Hepatocyte (in vitro differentiated cells): Measurements from ENCODE around the gene CMTM7. TPM values are rescaled to one million over a fixed set of nuclear protein-coding genes. Genes with fewer than 3 reads are reported as not detected.

Source experiments
- DNase-seq: peaks from one replicate; pipeline ENCODE4 v3.0.0-alpha.2; 2016; ENCODE audit warnings: low spot score
- H2AFZ ChIP-seq: fragments of 200-600 bp; sonication (generic); 2 replicates; pipeline ENCODE4 v1.6.0; 2016; ENCODE audit warnings: antibody characterized with exemption, mild to moderate bottlenecking
- H3K27ac ChIP-seq: fragments of 200-600 bp; sonication (generic); 2 replicates; pipeline ENCODE4 v1.5.1; 2016; ENCODE audit warnings: mild to moderate bottlenecking
- H3K27me3 ChIP-seq: fragments of 200-600 bp; sonication (generic); 2 replicates; pipeline ENCODE4 v1.6.1; 2016
- H3K36me3 ChIP-seq: fragments of 200-600 bp; sonication (generic); replicated peaks from 2 replicates; pipeline ENCODE4 v1.5.1; 2016; ENCODE audit warnings: low read depth; ENCODE audit not compliant: insufficient read depth
- H3K4me1 ChIP-seq: fragments of 200-600 bp; sonication (generic); 2 replicates; pipeline ENCODE4 v1.5.1; 2016; ENCODE audit warnings: mild to moderate bottlenecking, moderate library complexity; ENCODE audit not compliant: insufficient read depth
- H3K4me2 ChIP-seq: fragments of 200-600 bp; sonication (generic); 2 replicates; pipeline ENCODE4 v1.6.0; 2016
- H3K4me3 ChIP-seq: fragments of 200-600 bp; sonication (generic); 2 replicates; pipeline ENCODE4 v1.5.1; 2016; ENCODE audit warnings: mild to moderate bottlenecking
- H3K79me2 ChIP-seq: fragments of 200-600 bp; sonication (generic); 2 replicates; pipeline ENCODE4 v1.6.0; 2017; ENCODE audit warnings: mild to moderate bottlenecking
- H3K9me2 ChIP-seq: fragments of 200-600 bp; sonication (generic); replicated peaks from 2 replicates; pipeline ENCODE4 v1.6.0; 2017; ENCODE audit warnings: mild to moderate bottlenecking; ENCODE audit not compliant: insufficient read depth
- H3K9me3 ChIP-seq: fragments of 200-600 bp; sonication (generic); 2 replicates; pipeline ENCODE4 v1.5.1; 2016; ENCODE audit warnings: low read depth, mild to moderate bottlenecking
- H4K20me1 ChIP-seq: fragments of 200-600 bp; sonication (generic); 2 replicates; pipeline ENCODE4 v1.6.0; 2016; ENCODE audit warnings: mild to moderate bottlenecking; ENCODE audit not compliant: insufficient read depth, poor library complexity, severe bottlenecking
- EZH2 ChIP-seq: fragments of 200-600 bp; sonication (generic); IDR thresholded peaks from 2 replicates; pipeline ENCODE4 v1.6.1; 2016; ENCODE audit warnings: antibody characterized with exemption, mild to moderate bottlenecking, borderline replicate concordance
- EZH2phosphoT487 ChIP-seq: fragments of 200-600 bp; sonication (generic); IDR thresholded peaks from one replicate; pipeline ENCODE4 v1.6.1; 2018; ENCODE audit warnings: antibody characterized with exemption, mild to moderate bottlenecking, low read depth, moderate library complexity; ENCODE audit not compliant: unreplicated experiment, severe bottlenecking
- WGBS: methylation state at CpG from one replicate; pipeline ENCODE4 v1.1.6; 2016; ENCODE audit warnings: low lambda C conversion rate; ENCODE audit errors: missing lambda C conversion rate; 5-methylcytosine and 5-hydroxymethylcytosine counted together
- polyA plus RNA-seq: library from polyadenylated mRNA; unstranded; fragments of >200 nt; fragmentation: Nextera tagmentation; extraction: Ambion mirVana; gene quantifications from 2 replicates; pipeline ENCODE4 v1.2.1, GENCODE V29; 2016
- total RNA-seq: library from RNA; depleted of rRNA; stranded (reverse); fragments of >200 nt; gene quantifications from 2 replicates; pipeline ENCODE4 v1.2.3, GENCODE V29; 2014
- TF ChIP-seq, protein P1 (sequence below): fragments of 200-600 bp; sonication (generic); IDR thresholded peaks from 2 replicates; pipeline ENCODE4 v1.5.1; 2016; ENCODE audit warnings: antibody characterized with exemption, mild to moderate bottlenecking; ENCODE audit not compliant: poor library complexity

CMTM7 gene
- total and polyA plus RNA-seq, 2 experiments from 2014 or later: 6.1 to 63.0 TPM

DNA sequence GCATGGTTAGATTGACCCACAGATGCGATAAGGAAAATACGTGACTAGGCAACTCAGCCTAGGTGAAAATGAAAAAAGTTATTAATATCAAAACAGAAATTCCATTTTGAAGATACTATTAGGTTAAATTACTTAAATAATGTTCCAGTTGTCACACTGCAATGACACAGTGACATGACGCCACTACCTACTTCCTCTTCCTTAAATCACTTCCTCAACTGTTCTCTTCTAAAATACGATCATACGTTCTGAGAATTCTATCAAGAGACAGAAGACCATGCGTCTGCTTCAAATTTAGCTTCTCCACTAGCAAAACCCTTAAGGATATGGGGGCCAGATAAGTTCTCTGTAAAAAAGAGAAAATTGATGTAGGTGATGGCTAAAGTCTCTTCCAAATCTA is 92.8 kb downstream of the CMTM7 start:
- H3K27ac ChIP-seq: no peak overlapping the region
- H4K20me1 ChIP-seq: no peaks in the 10 kb centered on the region
- H3K79me2 ChIP-seq: peaks cover 19% of the 10 kb centered on the region
- no peak overlapping the region for H3K4me3 ChIP-seq
- peaks cover 2% of the 10 kb centered on the region for H3K36me3 ChIP-seq
- DNase-seq: no peak
- H3K27me3 ChIP-seq: no peaks in the 10 kb centered on the region
- no peak overlapping the region for H2AFZ ChIP-seq
- no peaks in the 10 kb centered on the region for H3K9me2 ChIP-seq
- 90% methylated on average over 6 of the region's 6 CpGs for WGBS
- H3K4me2 ChIP-seq: no peak overlapping the region
- H3K4me1 ChIP-seq: no peaks in the 10 kb centered on the region
- TF ChIP-seq, protein P1, sequence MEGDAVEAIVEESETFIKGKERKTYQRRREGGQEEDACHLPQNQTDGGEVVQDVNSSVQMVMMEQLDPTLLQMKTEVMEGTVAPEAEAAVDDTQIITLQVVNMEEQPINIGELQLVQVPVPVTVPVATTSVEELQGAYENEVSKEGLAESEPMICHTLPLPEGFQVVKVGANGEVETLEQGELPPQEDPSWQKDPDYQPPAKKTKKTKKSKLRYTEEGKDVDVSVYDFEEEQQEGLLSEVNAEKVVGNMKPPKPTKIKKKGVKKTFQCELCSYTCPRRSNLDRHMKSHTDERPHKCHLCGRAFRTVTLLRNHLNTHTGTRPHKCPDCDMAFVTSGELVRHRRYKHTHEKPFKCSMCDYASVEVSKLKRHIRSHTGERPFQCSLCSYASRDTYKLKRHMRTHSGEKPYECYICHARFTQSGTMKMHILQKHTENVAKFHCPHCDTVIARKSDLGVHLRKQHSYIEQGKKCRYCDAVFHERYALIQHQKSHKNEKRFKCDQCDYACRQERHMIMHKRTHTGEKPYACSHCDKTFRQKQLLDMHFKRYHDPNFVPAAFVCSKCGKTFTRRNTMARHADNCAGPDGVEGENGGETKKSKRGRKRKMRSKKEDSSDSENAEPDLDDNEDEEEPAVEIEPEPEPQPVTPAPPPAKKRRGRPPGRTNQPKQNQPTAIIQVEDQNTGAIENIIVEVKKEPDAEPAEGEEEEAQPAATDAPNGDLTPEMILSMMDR: no peak
- no peak for TF ChIP-seq EZH2phosphoT487
- TF ChIP-seq EZH2: no peak
- no peaks in the 10 kb centered on the region for H3K9me3 ChIP-seq

DNA sequence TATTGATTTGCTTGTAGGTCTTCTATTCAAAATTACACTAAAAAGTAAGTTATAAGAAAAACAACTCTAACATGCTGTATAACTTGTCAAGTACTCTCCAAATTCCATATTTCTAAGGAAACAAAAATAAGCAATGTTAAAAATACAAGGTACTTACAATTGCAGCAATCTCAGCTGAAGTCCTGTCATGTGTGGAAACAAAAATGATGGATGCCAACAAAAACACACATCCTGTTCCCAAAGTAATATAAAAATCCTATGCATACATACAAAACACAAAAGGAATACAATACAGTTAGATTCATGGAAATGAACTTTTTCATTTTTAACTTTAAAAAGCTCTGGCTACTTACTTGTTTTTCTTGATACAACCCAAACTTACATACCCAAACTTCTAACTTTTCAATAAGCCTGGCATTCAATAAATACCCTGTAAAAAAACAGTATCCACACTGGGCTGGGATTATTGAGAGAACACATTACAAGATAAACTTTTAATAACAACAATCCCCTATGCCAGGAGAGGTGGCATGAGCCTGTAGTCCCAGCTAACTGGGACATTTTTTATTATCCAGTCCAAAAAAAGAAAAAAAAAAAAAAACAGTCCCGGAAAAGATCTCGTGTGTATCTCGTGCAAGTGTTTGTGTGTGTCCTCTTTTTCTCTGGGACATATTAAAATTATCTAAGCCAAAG is 96.3 kb downstream of the CMTM7 start:
- H3K9me2 ChIP-seq: no peaks in the 10 kb centered on the region
- no peak overlapping the region for H3K4me2 ChIP-seq
- H4K20me1 ChIP-seq: peaks cover 4% of the 10 kb centered on the region
- peaks cover 9% of the 10 kb centered on the region for H3K4me1 ChIP-seq
- H3K79me2 ChIP-seq: peaks cover 41% of the 10 kb centered on the region
- DNase-seq: no peak
- peaks cover 2% of the 10 kb centered on the region for H3K36me3 ChIP-seq
- H2AFZ ChIP-seq: no peak overlapping the region
- H3K27me3 ChIP-seq: no peaks in the 10 kb centered on the region
- no peak overlapping the region for H3K4me3 ChIP-seq
- H3K27ac ChIP-seq: no peak overlapping the region
- no peaks in the 10 kb centered on the region for H3K9me3 ChIP-seq
- TF ChIP-seq, protein P1: no peak
- TF ChIP-seq EZH2 (no peak), EZH2phosphoT487 (no peak)
- 82% methylated on average over 3 of the region's 3 CpGs for WGBS

DNA sequence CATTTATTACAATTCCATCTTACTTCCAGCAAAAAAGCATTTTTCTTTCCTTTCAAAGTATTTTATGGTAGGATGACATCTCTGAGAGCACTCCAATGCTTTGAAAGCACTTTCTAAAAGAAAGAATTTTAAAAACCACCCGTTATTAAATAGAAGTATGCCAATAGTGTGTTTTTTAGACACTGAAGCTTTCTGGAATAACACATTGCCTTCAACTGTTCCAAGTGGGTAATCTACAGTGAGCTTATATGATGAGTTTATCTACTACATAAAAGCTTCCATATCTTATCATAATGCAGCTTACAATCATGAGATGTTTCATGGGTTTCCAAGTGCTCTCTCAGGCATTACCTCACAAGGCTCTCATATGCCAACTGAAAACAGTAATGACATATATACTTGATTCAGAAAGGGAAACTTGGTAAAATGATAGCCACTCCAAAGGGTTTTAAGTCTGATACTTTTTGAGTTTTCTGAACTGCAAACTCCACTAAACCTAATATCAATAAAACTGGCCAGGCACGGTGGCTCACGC is 96.9 kb downstream of the CMTM7 start:
- Histone ChIP-seq H3K4me3 (no peak overlapping the region), H4K20me1 (peaks cover 10% of the 10 kb centered on the region), H3K27ac (no peak overlapping the region), H3K4me2 (no peak overlapping the region), H2AFZ (no peak overlapping the region), H3K9me2 (no peaks in the 10 kb centered on the region), H3K36me3 (peaks cover 2% of the 10 kb centered on the region), H3K9me3 (no peaks in the 10 kb centered on the region), H3K4me1 (peaks cover 15% of the 10 kb centered on the region), H3K79me2 (peaks cover 47% of the 10 kb centered on the region), H3K27me3 (no peaks in the 10 kb centered on the region)
- 72% methylated on average over 3 of the region's 3 CpGs for WGBS
- DNase-seq: no peak
- TF ChIP-seq EZH2phosphoT487 (no peak), EZH2 (no peak)
- TF ChIP-seq, protein P1: no peak
